GM23338 (cell line): Measurements from ENCODE around the gene STRA6. TPM values are rescaled to one million over a fixed set of nuclear protein-coding genes. Genes with fewer than 3 reads are reported as not detected.

Experiments
- ATAC-seq: fragments of 200-7000 bp; cut with Tn5 transposase; 3 replicates; pipeline ENCODE4 v1.9.1; 2020
- DNase-seq: peaks from one replicate; pipeline ENCODE4 v3.0.0-alpha.2; 2015; ENCODE audit warnings: low spot score
- H2AFZ ChIP-seq: fragments of 200-600 bp; sonication (generic); 2 replicates; pipeline ENCODE4 v1.8.0; 2016; ENCODE audit warnings: antibody characterized with exemption, mild to moderate bottlenecking, moderate library complexity
- H3F3A ChIP-seq: fragments of 200-600 bp; sonication (generic); replicated peaks from 2 replicates; pipeline ENCODE4 v1.8.0; 2017; ENCODE audit warnings: antibody characterized with exemption, mixed run types, low read depth
- H3K27ac ChIP-seq: fragments of 200-600 bp; sonication (generic); 2 replicates; pipeline ENCODE4 v1.6.1; 2016; ENCODE audit warnings: low read depth
- H3K27me3 ChIP-seq: fragments of 200-600 bp; sonication (generic); 2 replicates; pipeline ENCODE4 v1.8.0; 2016; ENCODE audit warnings: mild to moderate bottlenecking, mixed run types, moderate library complexity; ENCODE audit not compliant: insufficient read depth
- H3K36me3 ChIP-seq: fragments of 200-600 bp; sonication (generic); 2 replicates; pipeline ENCODE4 v1.8.0; 2016; ENCODE audit warnings: mild to moderate bottlenecking; ENCODE audit not compliant: insufficient read depth
- H3K4me1 ChIP-seq: fragments of 200-600 bp; sonication (generic); 2 replicates; pipeline ENCODE4 v1.8.0; 2016; ENCODE audit warnings: mild to moderate bottlenecking, moderate library complexity; ENCODE audit not compliant: insufficient read depth
- H3K4me2 ChIP-seq: fragments of 200-600 bp; sonication (generic); 2 replicates; pipeline ENCODE4 v1.7.1; 2017; ENCODE audit warnings: mixed run types
- H3K4me3 ChIP-seq: fragments of 200-600 bp; sonication (generic); 2 replicates; pipeline ENCODE4 v1.6.1; 2016; ENCODE audit warnings: mixed run types
- H3K79me2 ChIP-seq: fragments of 200-600 bp; sonication (generic); replicated peaks from 2 replicates; pipeline ENCODE4 v1.8.0; 2017; ENCODE audit warnings: mild to moderate bottlenecking; ENCODE audit not compliant: insufficient read depth
- H3K9me2 ChIP-seq: fragments of 200-600 bp; sonication (generic); 2 replicates; pipeline ENCODE4 v1.8.0; 2017; ENCODE audit not compliant: insufficient read depth
- H4K20me1 ChIP-seq: fragments of 200-600 bp; sonication (generic); replicated peaks from 2 replicates; pipeline ENCODE4 v1.8.0; 2017; ENCODE audit warnings: mild to moderate bottlenecking; ENCODE audit not compliant: insufficient read depth
- H3K27ac Mint-ChIP-seq: 2 replicates; pipeline ENCODE4 v1.8.0; 2020; ENCODE audit warnings: inconsistent platforms, mild to moderate bottlenecking, moderate library complexity, mixed read lengths
- H3K27me3 Mint-ChIP-seq: 3 replicates; pipeline ENCODE4 v1.8.0; 2022; ENCODE audit warnings: low read depth, mild to moderate bottlenecking, moderate library complexity, mixed read lengths, inconsistent platforms; ENCODE audit not compliant: insufficient read depth, poor library complexity
- H3K36me3 Mint-ChIP-seq: 3 replicates; pipeline ENCODE4 v1.8.0; 2021; ENCODE audit warnings: low read depth, mild to moderate bottlenecking, inconsistent platforms, moderate library complexity, mixed read lengths
- H3K4me1 Mint-ChIP-seq: 3 replicates; pipeline ENCODE4 v1.8.0; 2020; ENCODE audit warnings: mild to moderate bottlenecking, inconsistent platforms, mixed read lengths
- H3K4me3 Mint-ChIP-seq: 3 replicates; pipeline ENCODE4 v1.8.0; 2021; ENCODE audit warnings: moderate library complexity, mild to moderate bottlenecking, inconsistent platforms, mixed read lengths
- H3K9me3 Mint-ChIP-seq: 3 replicates; pipeline ENCODE4 v1.8.0; 2020; ENCODE audit warnings: moderate library complexity, mild to moderate bottlenecking, inconsistent platforms, mixed read lengths
- CREB1 ChIP-seq: fragments of 250-450 bp; sonication (Bioruptor Pico); IDR thresholded peaks from 2 replicates; pipeline ENCODE4 v1.5.0; 2020; ENCODE audit warnings: low read depth, mild to moderate bottlenecking, moderate library complexity
- CTCF ChIP-seq, 2 experiments: fragments of 200-600 bp in 1 of 2; sonication (generic) in 1 of 2; conservative IDR thresholded peaks; 2 replicates each; pipeline versions ENCODE4 v1.5.1 to v1.6.1; 2016 to 2017; ENCODE audit warnings: antibody characterized with exemption in 2 of 2, low read depth in 2 of 2, mild to moderate bottlenecking in 2 of 2, moderate library complexity in 1 of 2
- ETS1 ChIP-seq: IDR thresholded peaks from 2 replicates; pipeline ENCODE4 v1.6.1; 2016; ENCODE audit warnings: antibody characterized with exemption
- EZH2 ChIP-seq: fragments of 200-600 bp; sonication (generic); IDR thresholded peaks from one replicate; pipeline ENCODE4 v1.8.0; 2017; ENCODE audit warnings: antibody characterized with exemption, mild to moderate bottlenecking, low read depth; ENCODE audit not compliant: unreplicated experiment
- EZH2phosphoT487 ChIP-seq: fragments of 200-600 bp; sonication (generic); IDR thresholded peaks from one replicate; pipeline ENCODE4 v1.8.1; 2018; ENCODE audit warnings: antibody characterized with exemption; ENCODE audit not compliant: unreplicated experiment
- JUNB ChIP-seq: IDR thresholded peaks from one replicate; pipeline ENCODE4 v1.6.1; 2016; ENCODE audit warnings: antibody characterized with exemption; ENCODE audit not compliant: unreplicated experiment
- POLR2AphosphoS5 ChIP-seq: IDR thresholded peaks from 2 replicates; pipeline ENCODE4 v1.6.1; 2016; ENCODE audit warnings: antibody characterized with exemption, low read depth
- STAT1 ChIP-seq: IDR thresholded peaks from one replicate; pipeline ENCODE4 v1.6.1; 2016; ENCODE audit warnings: antibody characterized with exemption; ENCODE audit not compliant: unreplicated experiment
- ZNF114 ChIP-seq: fragments of 250-450 bp; sonication (Bioruptor Pico); IDR thresholded peaks from 2 replicates; pipeline ENCODE4 v1.5.0; 2020; ENCODE audit warnings: mild to moderate bottlenecking, moderate library complexity
- ZNF331 ChIP-seq: fragments of 250-450 bp; sonication (Bioruptor Pico); IDR thresholded peaks from 2 replicates; pipeline ENCODE4 v1.5.0; 2020; ENCODE audit warnings: low read depth, mild to moderate bottlenecking, moderate library complexity
- ZNF462 ChIP-seq: fragments of 250-450 bp; sonication (Bioruptor Pico); IDR thresholded peaks from 2 replicates; pipeline ENCODE4 v1.5.0; 2020; ENCODE audit warnings: mild to moderate bottlenecking, moderate library complexity
- polyA plus RNA-seq: library from polyadenylated mRNA; unstranded; fragments of >200 nt; fragmentation: Nextera tagmentation; extraction: Ambion mirVana; gene quantifications from 2 replicates; pipeline ENCODE4 v1.2.1, GENCODE V29; 2016
- total RNA-seq: library from RNA; depleted of rRNA; stranded (reverse); fragments of >200 nt; shearing (Covaris generic); gene quantifications from 2 replicates; pipeline ENCODE4 v1.2.3, GENCODE V29; 2014

The STRA6 gene
- total and polyA plus RNA-seq, 2 experiments from 2014 or later = 8.2 to 9.9 TPM

- TF ChIP-seq ZNF462 (CRISPR knock-in tag) = no peak
- no peak for TF ChIP-seq STAT1
- TF ChIP-seq JUNB = no peak
Measured at GRCh38 chr15:74213858-74214284, 11.3 kb upstream of the STRA6 start (continued).

DNA sequence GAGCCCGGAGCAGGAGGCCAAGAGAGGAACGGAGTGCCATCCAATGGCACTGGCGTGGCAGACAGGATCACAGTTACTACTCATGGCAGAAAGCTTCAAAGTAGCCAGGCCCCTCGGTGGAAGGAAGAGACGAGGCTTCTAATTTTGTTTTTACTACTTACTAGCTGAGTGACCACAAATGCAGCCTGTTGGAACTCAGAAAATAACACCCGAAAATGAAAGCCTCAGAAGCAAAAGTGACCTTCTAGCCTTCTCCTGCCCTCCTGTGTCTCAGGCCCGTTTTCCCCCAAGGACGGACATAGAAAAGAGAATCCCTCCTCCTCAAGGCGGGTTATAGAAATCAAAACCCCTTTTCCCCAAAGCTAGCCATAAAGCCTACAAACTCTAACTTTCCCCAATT is 9.9 kb upstream of the STRA6 start:
- Histone ChIP-seq H3K27ac (no peak overlapping the region), H3K27me3 (peaks cover 40% of the 10 kb centered on the region), H3K4me3 (no peak overlapping the region), H3K4me2 (peak overlapping the region; percentile 62; the same call in 1 of the 2 replicates), H3K36me3 (no peaks in the 10 kb centered on the region), H3K79me2 (no peaks in the 10 kb centered on the region), H3F3A (peaks cover 9% of the 10 kb centered on the region), H2AFZ (no peak overlapping the region), H3K4me1 (peaks cover 73% of the 10 kb centered on the region), H4K20me1 (0 out of 2 replicates have a peak, but pooled peaks cover 4% of the 10 kb centered on the region), H3K9me2 (no peaks in the 10 kb centered on the region)
- Mint-ChIP-seq H3K9me3 (no peaks in the 10 kb centered on the region; the same call in 1 of the 3 replicates), H3K4me3 (no peak overlapping the region), H3K27ac (no peak overlapping the region), H3K4me1 (peaks cover 82% of the 10 kb centered on the region), H3K36me3 (peaks cover 20% of the 10 kb centered on the region; the same call in 2 of the 3 replicates), H3K27me3 (peaks cover 57% of the 10 kb centered on the region)
- DNase-seq = no peak
- no peak for TF ChIP-seq POLR2AphosphoS5
- no peak for ATAC-seq

GRCh38 chr15:74211656-74212055 is 9.1 kb upstream of the STRA6 start:
- Mint-ChIP-seq H3K4me1 (peaks cover 85% of the 10 kb centered on the region), H3K36me3 (peaks cover 24% of the 10 kb centered on the region; the same call in 2 of the 3 replicates), H3K27ac (no peak overlapping the region), H3K9me3 (no peaks in the 10 kb centered on the region; the same call in 1 of the 3 replicates), H3K4me3 (no peak overlapping the region), H3K27me3 (peaks cover 51% of the 10 kb centered on the region)
- H2AFZ ChIP-seq = no peak overlapping the region
- peaks cover 39% of the 10 kb centered on the region for H3K27me3 ChIP-seq
- no peaks in the 10 kb centered on the region for H3K9me2 ChIP-seq
- peaks cover 9% of the 10 kb centered on the region for H3F3A ChIP-seq
- ATAC-seq = no peak
- H3K79me2 ChIP-seq = no peaks in the 10 kb centered on the region
- H4K20me1 ChIP-seq = 0 out of 2 replicates have a peak, but pooled peaks cover 4% of the 10 kb centered on the region
- H3K4me1 ChIP-seq = peaks cover 73% of the 10 kb centered on the region
- H3K4me2 ChIP-seq = peak overlapping the region; percentile 62; the same call in 1 of the 2 replicates
- DNase-seq = no peak
- H3K27ac ChIP-seq = no peak overlapping the region
- H3K36me3 ChIP-seq = no peaks in the 10 kb centered on the region
- H3K4me3 ChIP-seq = no peak overlapping the region
- TF ChIP-seq CREB1 (CRISPR knock-in tag) = no peak
- TF ChIP-seq EZH2phosphoT487 = no peak
- no peak for TF ChIP-seq EZH2
- TF ChIP-seq ZNF114 (CRISPR knock-in tag) = no peak
- TF ChIP-seq ZNF331 = no peak
- no peak for TF ChIP-seq STAT1
- no peak for TF ChIP-seq JUNB
- no peak for TF ChIP-seq POLR2AphosphoS5
- no peak for TF ChIP-seq ETS1
- TF ChIP-seq CTCF (conservative IDR thresholded peaks at IDR 0.05; ENCODE audit: low read depth in 2 of 2) = no peak
